Measurements from ENCODE around the gene CREB3L1.

Gene CREB3L1

DNA sequence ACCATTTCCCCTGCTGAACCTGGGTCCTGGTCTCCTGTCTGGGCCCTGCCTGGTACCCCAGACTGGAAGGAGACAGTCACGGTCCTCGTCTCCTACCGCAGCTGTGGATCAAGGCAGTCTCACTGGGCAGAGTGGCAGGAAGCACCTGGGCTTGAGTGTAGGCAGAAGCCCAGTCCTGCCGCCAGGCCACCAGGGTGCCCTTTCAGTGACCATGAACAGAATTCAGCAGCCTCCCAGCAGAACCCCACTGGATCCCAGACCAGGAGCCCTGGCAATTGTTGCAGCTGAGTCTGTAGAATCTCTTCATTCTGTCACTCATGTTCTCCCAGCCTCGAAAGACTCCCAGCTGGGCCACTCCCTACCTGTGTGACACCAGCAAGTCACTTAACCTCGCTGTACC is 25.5 kb upstream of the CREB3L1 start:
- H3F3A ChIP-seq (ENCODE audit: insufficient read depth): no peaks in the 10 kb centered on the region
- no peak overlapping the region for H3K4me3 ChIP-seq (ENCODE audit: insufficient read depth, low read length, poor library complexity, severe bottlenecking)
- no peak overlapping the region for H3K27ac ChIP-seq (ENCODE audit: low read depth, low read length)
- TF ChIP-seq, protein P1, sequence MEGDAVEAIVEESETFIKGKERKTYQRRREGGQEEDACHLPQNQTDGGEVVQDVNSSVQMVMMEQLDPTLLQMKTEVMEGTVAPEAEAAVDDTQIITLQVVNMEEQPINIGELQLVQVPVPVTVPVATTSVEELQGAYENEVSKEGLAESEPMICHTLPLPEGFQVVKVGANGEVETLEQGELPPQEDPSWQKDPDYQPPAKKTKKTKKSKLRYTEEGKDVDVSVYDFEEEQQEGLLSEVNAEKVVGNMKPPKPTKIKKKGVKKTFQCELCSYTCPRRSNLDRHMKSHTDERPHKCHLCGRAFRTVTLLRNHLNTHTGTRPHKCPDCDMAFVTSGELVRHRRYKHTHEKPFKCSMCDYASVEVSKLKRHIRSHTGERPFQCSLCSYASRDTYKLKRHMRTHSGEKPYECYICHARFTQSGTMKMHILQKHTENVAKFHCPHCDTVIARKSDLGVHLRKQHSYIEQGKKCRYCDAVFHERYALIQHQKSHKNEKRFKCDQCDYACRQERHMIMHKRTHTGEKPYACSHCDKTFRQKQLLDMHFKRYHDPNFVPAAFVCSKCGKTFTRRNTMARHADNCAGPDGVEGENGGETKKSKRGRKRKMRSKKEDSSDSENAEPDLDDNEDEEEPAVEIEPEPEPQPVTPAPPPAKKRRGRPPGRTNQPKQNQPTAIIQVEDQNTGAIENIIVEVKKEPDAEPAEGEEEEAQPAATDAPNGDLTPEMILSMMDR (IDR thresholded peaks at IDR 0.05; ENCODE audit: insufficient read depth, low read length, poor library complexity, severe bottlenecking): no peak
- TF ChIP-seq EZH2phosphoT487 (conservative IDR thresholded peaks at IDR 0.05; ENCODE audit: low read length): no peak
- H3K9me2 ChIP-seq (replicated peaks; ENCODE audit: insufficient read depth, low read length): no peaks in the 10 kb centered on the region
- no peak overlapping the region for H2AFZ ChIP-seq (ENCODE audit: low read depth, low read length, severe bottlenecking)
- H3K27me3 ChIP-seq (ENCODE audit: low read length): no peaks in the 10 kb centered on the region
- H3K79me2 ChIP-seq (ENCODE audit: insufficient read depth, low read length): no peaks in the 10 kb centered on the region
- no peaks in the 10 kb centered on the region for H3K36me3 ChIP-seq (ENCODE audit: low read length)
- H3K4me2 ChIP-seq (ENCODE audit: low read depth, low read length, poor library complexity, severe bottlenecking): no peak overlapping the region
- no peaks in the 10 kb centered on the region for H3K9me3 ChIP-seq (ENCODE audit: insufficient read depth, low read length)
- no peaks in the 10 kb centered on the region for H4K20me1 ChIP-seq (ENCODE audit: low read depth, low read length)
- H3K9ac ChIP-seq (ENCODE audit: low read length): no peak overlapping the region

DNA sequence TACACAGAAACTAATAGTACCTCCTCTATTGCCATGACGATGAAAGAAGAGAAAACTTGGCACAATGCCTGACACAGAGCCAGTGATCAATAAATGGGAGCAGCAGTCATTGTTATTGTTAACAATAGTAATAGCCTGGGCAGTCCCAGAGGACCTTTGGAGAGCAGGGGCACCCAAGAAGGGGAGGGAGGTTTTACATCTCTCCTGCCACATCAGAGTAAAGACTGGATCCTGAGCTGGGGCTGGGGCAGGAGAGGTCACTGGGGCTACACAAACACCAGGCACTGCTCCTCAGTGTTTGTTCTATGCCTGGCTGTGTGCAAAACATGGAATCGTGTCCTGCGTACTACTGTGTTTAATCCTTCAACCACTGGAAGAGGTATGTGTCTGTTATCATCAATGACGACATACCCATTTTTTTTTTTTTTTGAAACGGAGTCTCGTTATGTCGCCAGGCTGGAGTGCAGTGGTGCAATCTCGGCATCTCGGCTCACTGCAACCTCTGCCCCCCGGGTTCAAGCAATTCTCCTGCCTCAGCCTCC is 25.0 kb upstream of the CREB3L1 start:
- Histone ChIP-seq H2AFZ (ENCODE audit: low read depth, low read length, severe bottlenecking) (no peak overlapping the region), H3K9me2 (replicated peaks; ENCODE audit: insufficient read depth, low read length) (no peaks in the 10 kb centered on the region), H3K36me3 (ENCODE audit: low read length) (no peaks in the 10 kb centered on the region), H3F3A (ENCODE audit: insufficient read depth) (no peaks in the 10 kb centered on the region), H4K20me1 (ENCODE audit: low read depth, low read length) (no peaks in the 10 kb centered on the region), H3K27ac (ENCODE audit: low read depth, low read length) (no peak overlapping the region), H3K79me2 (ENCODE audit: insufficient read depth, low read length) (no peaks in the 10 kb centered on the region), H3K9me3 (ENCODE audit: insufficient read depth, low read length) (no peaks in the 10 kb centered on the region), H3K4me2 (ENCODE audit: low read depth, low read length, poor library complexity, severe bottlenecking) (no peak overlapping the region), H3K9ac (ENCODE audit: low read length) (no peak overlapping the region), H3K4me3 (ENCODE audit: insufficient read depth, low read length, poor library complexity, severe bottlenecking) (no peak overlapping the region), H3K27me3 (ENCODE audit: low read length) (no peaks in the 10 kb centered on the region)
- TF ChIP-seq EZH2phosphoT487 (conservative IDR thresholded peaks at IDR 0.05; ENCODE audit: low read length): no peak
- TF ChIP-seq, protein P1 (IDR thresholded peaks at IDR 0.05; ENCODE audit: insufficient read depth, low read length, poor library complexity, severe bottlenecking): no peak

DNA sequence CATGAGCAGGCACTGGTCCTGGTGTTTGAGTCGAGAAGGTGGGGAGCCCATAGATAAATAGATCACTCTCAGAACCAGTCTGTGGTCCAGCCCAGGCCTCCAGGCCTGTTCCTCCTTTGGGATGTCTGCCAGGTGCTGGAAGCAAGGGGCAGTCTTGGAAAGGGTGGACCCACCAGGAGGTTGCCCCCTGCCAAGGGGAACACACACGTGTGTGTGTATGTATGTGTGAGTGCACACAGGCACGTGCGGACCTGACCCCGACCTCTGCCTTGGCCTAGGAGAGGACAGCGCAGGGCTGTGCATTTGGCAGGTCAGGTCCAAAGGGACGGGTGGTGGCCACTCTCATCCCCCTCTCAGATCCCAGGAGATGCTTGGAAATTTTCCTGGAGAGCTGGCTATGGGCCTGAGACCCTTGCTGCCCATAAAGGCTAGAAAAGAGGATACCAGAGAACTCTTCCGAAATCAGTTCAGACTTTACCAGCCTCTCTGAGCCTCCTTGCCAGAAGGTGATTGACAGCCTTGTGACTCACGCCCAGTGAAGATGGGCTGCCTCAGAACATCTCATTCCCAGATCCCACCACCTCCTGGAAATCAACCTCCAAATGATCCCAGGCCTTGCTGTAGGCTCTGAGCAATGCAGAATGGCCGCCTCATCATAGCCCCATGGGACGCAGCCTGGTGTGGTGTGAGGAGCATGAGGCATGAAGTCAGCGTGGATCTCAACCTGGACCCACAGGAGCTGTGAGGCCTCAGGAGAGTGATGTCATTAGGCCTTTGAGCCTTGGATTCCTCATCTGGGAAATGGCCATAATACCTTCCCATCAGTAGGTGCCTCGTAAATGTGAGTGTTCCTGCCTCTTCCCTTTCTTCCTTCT is 24.0 kb upstream of the CREB3L1 start:
- no peaks in the 10 kb centered on the region for H3K27me3 ChIP-seq (ENCODE audit: low read length)
- no peak overlapping the region for H2AFZ ChIP-seq (ENCODE audit: low read depth, low read length, severe bottlenecking)
- no peaks in the 10 kb centered on the region for H3K79me2 ChIP-seq (ENCODE audit: insufficient read depth, low read length)
- H3F3A ChIP-seq (ENCODE audit: insufficient read depth): no peaks in the 10 kb centered on the region
- H3K9me2 ChIP-seq (replicated peaks; ENCODE audit: insufficient read depth, low read length): no peaks in the 10 kb centered on the region
- no peak overlapping the region for H3K4me3 ChIP-seq (ENCODE audit: insufficient read depth, low read length, poor library complexity, severe bottlenecking)
- no peak overlapping the region for H3K27ac ChIP-seq (ENCODE audit: low read depth, low read length)
- TF ChIP-seq, protein P1 (IDR thresholded peaks at IDR 0.05; ENCODE audit: insufficient read depth, low read length, poor library complexity, severe bottlenecking): no peak
- no peak overlapping the region for H3K9ac ChIP-seq (ENCODE audit: low read length)
- H3K4me2 ChIP-seq (ENCODE audit: low read depth, low read length, poor library complexity, severe bottlenecking): no peak overlapping the region
- H3K36me3 ChIP-seq (ENCODE audit: low read length): no peaks in the 10 kb centered on the region
- H4K20me1 ChIP-seq (ENCODE audit: low read depth, low read length): no peaks in the 10 kb centered on the region
- no peaks in the 10 kb centered on the region for H3K9me3 ChIP-seq (ENCODE audit: insufficient read depth, low read length)
